ENCODE data around the gene AIMP1. TPM values are rescaled to one million over a fixed set of nuclear protein-coding genes. Genes with fewer than 3 reads are reported as not detected.
A peak's percentile ranks its signal among the peaks of the same experiment; 100 is the strongest.

The AIMP1 gene
- total RNA-seq, 2 donors from 2014 or later: 45.1 to 56.2 TPM

GRCh38 chr4:106368678-106369077, 52.3 kb downstream of the AIMP1 start, which contains the start of gene GIMD1:
GIMD1 (minus strand) TSS chr4:106368778; CDS start chr4:106367435, 1,343 bp downstream.
- H3K4me3 ChIP-seq: no peak within 1 kb of the TSS
- H3K9ac ChIP-seq (ENCODE audit: low read depth in 2 of 2, low read length in 2 of 2): no peak within 1 kb of the TSS
- no peak for TF ChIP-seq CTCF (IDR thresholded peaks at IDR 0.05)
- DNase-seq: no peak
- no peaks in the 10 kb centered on the region for H3K9me3 ChIP-seq
- no peak within 1 kb of the TSS for H3K27ac ChIP-seq
- intact Hi-C loops (cut with DNase I): no loop called here
- H3K36me3 ChIP-seq: no peaks in the 10 kb centered on the region
- H3K27me3 ChIP-seq: no peaks in the 10 kb centered on the region
- no peaks in the 10 kb centered on the region for H3K4me1 ChIP-seq

DNA sequence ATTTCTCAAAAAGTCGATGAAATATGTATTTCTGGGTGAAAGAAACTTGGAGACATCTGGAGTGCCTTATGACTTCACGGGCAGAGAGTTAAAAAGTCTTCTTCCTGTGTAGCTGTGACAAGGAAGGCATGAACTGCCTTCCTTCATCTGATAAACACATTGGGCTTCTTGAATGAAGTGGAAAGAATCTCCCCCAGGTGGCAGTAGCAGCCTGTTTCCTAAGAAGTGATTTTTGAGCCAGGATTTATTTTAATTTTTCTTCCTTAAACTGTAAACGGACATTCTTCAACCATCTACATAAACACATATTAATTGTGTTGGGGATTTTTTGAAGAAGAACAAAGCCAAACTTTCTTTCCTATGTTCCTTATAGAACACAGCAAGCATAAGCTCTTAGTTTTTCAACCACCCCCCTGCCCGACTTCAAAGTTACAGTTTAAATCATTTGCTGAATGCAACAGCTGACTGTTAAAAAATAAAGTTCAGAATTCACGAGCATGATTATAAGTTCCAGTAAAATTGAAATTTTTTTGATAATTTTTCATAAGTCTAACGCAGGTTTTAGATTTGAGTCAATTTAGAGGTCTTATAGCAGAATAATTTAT, 53.2 kb downstream of the AIMP1 start:
- no peak overlapping the region for H3K27ac ChIP-seq
- peak; percentile 22 for DNase-seq
- no peaks in the 10 kb centered on the region for H3K9me3 ChIP-seq
- TF ChIP-seq CTCF (IDR thresholded peaks at IDR 0.05): peak; percentile 72
- intact Hi-C loops (cut with DNase I): loop anchor here (2.0 kb wide), 1 partner anchor 443 kb away; no protein-coding TSS in a partner anchor
- H3K4me1 ChIP-seq: no peaks in the 10 kb centered on the region
- no peak overlapping the region for H3K4me3 ChIP-seq
- H3K9ac ChIP-seq (ENCODE audit: low read depth in 2 of 2, low read length in 2 of 2): no peak overlapping the region
- no peaks in the 10 kb centered on the region for H3K27me3 ChIP-seq
- no peaks in the 10 kb centered on the region for H3K36me3 ChIP-seq

DNA sequence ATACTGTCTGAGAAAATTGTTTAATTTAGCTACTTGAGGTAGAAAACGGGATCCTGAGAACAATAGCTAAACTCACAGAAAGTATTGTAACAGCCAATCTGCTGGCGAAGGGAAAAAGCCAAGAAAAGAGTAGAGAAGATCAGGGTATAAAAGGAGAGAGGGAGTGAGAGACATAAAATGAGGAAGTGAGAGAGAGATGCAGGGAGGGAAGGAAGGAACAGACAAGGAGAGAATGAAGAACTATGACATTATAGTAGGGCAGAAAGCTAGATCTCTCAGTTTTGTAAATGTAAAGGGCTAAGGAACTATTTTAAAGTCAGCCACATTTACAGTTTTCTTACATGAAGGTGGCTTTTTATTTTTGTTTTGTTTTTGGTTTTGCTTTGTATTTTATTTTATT, 53.9 kb downstream of the AIMP1 start:
- Histone ChIP-seq H3K4me3 (no peak overlapping the region), H3K9me3 (no peaks in the 10 kb centered on the region), H3K36me3 (no peaks in the 10 kb centered on the region), H3K27me3 (no peaks in the 10 kb centered on the region), H3K9ac (ENCODE audit: low read depth in 2 of 2, low read length in 2 of 2) (no peak overlapping the region), H3K27ac (no peak overlapping the region), H3K4me1 (no peaks in the 10 kb centered on the region)
- intact Hi-C loops (cut with DNase I): loop anchor here (2.0 kb wide), 1 partner anchor 443 kb away; no protein-coding TSS in a partner anchor
- no peak for TF ChIP-seq CTCF (IDR thresholded peaks at IDR 0.05)
- DNase-seq: no peak

- no peak overlapping the region for H3K27ac ChIP-seq
- intact Hi-C loops (cut with DNase I): loop anchor here (2.0 kb wide), 1 partner anchor 442 kb away; no protein-coding TSS in a partner anchor
- H3K9ac ChIP-seq (ENCODE audit: low read depth in 2 of 2, low read length in 2 of 2): no peak overlapping the region
- H3K27me3 ChIP-seq: no peaks in the 10 kb centered on the region
- H3K36me3 ChIP-seq: no peaks in the 10 kb centered on the region
- H3K4me1 ChIP-seq: no peaks in the 10 kb centered on the region
- H3K9me3 ChIP-seq: no peaks in the 10 kb centered on the region
- TF ChIP-seq CTCF (IDR thresholded peaks at IDR 0.05): no peak
- DNase-seq: no peak
- H3K4me3 ChIP-seq: no peak overlapping the region
These were observed 54.8 kb downstream of the AIMP1 start for GRCh38 chr4:106371161-106371560.

DNA sequence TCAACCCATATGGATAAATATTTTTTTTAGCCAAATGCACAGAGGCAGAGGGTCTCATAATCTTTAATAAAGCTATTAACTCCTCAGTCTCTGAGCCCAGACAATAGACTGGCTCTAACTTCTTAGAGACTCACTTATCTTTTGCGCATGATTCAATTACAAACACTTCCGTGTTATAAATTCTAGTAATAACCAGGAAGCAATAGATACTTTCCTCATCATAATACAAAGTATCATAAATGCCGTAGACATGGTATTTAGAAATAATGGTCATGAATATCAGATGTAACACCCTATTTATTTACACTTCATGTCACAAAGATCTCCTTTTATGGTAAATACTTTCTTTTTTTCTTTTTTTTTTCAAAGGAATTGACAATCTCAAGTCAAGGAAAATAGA, 56.7 kb downstream of the AIMP1 start:
- Histone ChIP-seq H3K27ac (no peak overlapping the region), H3K4me3 (no peak overlapping the region), H3K27me3 (no peaks in the 10 kb centered on the region), H3K9ac (ENCODE audit: low read depth in 2 of 2, low read length in 2 of 2) (no peak overlapping the region), H3K36me3 (no peaks in the 10 kb centered on the region), H3K9me3 (no peaks in the 10 kb centered on the region), H3K4me1 (no peaks in the 10 kb centered on the region)
- DNase-seq: no peak
- intact Hi-C loops (cut with DNase I): no loop called here
- TF ChIP-seq CTCF (IDR thresholded peaks at IDR 0.05): no peak
